8988T (cell line): ENCODE data around the gene LRRC25.
"Not testable (repeated sequence)": the region's sequence is repeated elsewhere in the genome, so short reads cannot be mapped to it uniquely, and the experiment has no call there.

Source experiments
- DNase-seq: peaks from one replicate; pipeline ENCODE4 v3.0.0; 2011

Gene LRRC25

GRCh38 chr19:18424122-18424889 is 26.9 kb upstream of the LRRC25 start:
- DNase-seq, result no peak

DNA sequence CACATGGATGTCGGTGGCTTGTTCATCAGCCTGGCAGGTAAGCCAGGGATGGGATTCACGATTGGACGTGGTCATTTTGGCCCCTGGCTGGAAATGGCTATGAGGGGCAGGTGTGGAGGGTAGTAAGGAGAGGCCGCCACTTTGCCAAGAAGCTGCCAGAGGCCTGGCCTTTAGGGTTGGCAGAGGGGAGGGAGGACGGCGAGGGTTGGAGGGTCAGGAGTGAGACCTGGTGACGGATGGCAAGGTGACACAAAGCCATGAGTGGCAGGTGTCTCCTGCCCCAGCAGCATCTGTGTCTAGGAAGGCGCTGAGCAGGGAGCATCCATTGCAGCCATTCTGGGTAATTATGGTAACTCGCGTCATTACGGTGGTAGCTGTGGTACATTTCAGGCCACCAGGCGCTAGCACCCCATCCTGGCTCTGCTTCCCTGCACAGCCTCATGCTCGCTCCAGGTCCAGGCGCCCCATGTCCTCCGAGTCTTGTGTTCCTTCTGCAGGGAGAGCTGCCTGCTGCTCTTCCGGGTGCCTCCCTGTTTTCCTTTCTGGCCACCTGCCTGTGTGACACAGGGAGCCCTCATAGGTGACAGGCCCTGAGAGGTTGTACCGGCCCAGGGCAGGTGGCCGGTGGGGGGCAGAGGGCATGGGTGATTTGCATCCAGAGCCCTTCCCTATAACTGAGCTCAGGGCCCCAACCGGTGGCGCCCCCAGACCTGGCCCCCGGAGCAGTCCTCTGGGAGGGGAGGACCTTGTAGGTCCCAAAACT is 26.0 kb upstream of the LRRC25 start:
- DNase-seq, result no peak

DNA sequence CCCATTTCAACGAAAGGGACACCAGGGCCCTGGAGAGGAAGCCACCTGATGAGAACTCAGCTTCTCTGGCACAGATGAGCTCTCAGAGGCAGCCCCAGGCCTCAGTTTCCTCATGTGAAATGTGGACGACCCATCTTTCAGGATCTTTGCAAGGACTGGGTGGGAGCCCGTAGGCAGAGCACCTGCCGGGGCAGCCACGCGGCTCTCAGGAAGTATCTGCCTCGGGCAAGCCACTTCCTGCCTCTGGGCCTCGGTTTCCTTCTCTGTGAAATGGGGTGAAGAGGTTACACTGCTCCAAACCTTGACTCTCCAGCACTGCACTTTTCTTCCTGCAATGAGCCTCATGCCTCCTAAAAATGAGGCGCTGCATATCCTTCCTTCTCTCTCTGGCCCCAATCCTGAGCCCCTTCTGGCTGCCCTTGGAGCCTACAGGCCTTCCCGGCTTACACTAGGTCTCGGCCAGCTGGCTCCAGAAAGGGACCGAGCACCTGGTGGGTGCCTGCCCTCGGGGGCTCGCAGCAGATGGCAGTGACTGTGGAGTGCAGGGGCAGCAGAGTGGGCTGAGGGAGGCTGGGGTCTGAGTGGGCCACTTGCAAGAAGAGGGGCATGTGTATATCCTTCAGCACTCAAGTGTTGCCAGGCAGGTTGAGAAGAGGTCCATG is 25.2 kb upstream of the LRRC25 start:
- no peak for DNase-seq

GRCh38 chr19:18421371-18421959 is 24.0 kb upstream of the LRRC25 start:
- no peak for DNase-seq

GRCh38 chr19:18420930-18421329 is 23.5 kb upstream of the LRRC25 start:
- no peak for DNase-seq

- DNase-seq, result peak; percentile 84
These were observed 22.5 kb upstream of the LRRC25 start for GRCh38 chr19:18419699-18420460.

DNA sequence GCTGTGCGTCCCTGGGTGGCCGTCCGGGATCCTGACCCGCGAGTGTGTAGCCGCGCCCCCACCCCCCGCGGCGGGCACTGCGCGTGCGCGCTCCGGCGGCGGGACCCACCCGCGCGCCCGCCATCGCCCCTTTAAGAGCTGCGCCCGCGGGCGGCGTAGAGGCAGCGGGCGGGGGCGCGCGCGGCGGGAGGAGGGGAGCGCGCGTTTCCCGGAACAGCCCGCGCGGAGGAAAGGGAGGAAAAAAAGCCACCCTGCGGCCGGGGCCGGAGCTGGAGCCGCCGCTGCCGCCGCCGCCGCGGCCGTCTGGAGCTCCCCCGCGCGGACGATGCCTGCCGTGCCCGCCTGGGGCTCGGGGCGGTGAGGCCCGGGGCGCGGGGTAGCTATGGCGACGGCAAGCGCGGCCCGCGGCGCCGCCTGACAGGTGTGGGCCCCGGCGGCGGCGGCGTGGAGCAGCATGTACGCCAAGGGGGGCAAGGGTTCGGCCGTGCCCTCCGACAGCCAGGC is 21.8 kb upstream of the LRRC25 start, which contains the start of gene SSBP4:
SSBP4 (plus strand) TSS at position 204 of the 504 bp plus-strand sequence; CDS start at position 455, 251 bp downstream.
- DNase-seq, result peak; percentile 98

DNA sequence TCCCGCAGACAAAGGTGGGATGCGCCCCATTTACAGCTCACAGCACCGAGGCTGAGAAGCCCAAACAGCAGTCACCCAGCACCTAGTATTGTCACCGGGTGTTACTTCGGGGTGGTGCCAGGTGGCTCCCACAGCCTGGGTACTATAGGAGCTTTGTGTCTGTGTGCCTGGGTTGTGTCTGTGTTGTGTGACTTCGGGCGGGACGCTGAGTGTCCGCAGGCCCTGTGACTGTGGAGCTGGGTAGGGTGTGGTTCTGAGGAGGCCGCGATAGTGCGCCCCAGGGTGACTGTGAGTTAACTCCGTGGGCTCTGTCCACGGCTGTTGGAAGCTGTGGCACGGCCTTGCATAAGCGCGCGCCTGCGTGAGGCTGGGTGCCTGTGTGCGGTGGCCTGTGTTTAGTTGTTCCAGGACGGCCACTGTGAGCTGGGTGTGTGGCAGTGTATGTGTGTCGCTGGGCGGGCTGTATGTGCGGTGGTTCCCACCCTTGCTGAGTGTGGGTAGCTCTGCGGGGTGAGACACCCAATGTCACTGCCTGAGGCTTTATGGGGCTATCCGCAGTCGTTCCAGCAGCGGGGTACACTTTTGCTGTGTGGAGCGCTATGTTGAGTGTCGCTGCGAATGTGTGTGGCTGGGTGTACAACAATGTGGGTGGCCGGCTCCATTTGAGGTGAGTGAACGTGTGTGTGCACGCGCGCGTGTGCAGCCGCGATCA is 21.2 kb upstream of the LRRC25 start:
- no peak for DNase-seq

GRCh38 chr19:18418029-18418482 is 20.6 kb upstream of the LRRC25 start:
- no peak for DNase-seq

DNA sequence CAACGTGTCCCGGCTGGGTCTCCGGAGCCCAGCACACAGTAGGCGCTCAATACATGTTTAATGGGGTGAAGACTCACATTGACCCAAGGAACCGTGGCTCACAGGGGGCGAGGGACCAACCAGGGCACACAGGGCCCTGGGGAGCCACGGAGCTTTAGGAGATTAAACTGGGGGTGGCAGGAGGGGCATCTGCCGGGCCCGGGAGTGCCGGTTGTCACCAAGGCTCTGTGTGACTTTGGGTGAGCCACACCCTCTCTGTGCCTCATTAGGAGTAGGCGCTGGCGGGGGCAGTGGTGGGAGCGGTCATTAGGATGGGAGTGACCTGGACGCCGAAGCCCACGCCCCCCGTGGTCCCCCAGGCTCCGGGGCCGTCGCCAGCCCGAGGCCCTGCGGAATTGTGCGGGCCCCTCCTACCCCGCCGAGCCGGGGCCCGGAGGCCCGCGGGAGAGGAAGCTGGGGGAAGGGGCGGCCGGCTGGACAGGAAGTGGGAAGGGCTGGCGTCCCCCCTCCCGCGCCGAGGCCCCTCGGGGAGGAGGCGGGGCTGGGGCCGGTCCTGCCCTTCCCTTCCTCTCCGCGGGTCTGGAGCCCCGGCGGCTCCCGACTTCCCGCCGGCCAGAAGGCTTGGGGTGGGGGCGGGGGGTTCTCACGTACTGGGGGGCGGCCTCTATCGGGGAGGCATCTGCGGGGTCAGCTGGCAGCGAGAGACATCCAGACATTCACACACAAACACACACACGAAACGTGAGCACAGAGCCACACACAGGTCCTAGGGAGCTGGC is 20.0 kb upstream of the LRRC25 start:
- DNase-seq, result no peak

DNA sequence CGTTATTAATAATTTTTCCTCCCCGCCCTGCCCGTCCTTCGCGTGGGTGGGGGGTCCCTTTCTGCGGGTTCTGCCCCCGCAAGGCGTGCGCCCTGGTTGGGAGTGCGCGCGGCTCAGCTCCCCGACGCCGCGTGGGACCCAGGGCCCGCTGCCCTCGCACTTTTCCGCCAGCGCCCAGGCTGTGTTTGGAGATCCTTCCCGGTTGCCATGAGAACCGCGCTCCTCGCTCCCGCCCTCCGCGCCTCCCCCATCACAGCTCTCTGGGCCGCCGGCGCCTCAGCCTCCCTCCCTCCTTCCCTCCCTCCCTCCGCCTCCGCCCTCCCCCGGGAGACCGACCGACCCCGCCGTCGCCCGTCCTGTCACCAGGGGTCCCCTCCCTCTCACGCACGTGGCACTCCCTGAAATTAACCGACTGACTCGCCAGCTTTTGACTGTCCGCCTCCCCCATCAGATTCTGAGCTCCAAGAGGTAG is 19.4 kb upstream of the LRRC25 start:
- no peak for DNase-seq

- DNase-seq, result no peak
These were observed 17.9 kb upstream of the LRRC25 start for GRCh38 chr19:18415178-18415867.

DNA sequence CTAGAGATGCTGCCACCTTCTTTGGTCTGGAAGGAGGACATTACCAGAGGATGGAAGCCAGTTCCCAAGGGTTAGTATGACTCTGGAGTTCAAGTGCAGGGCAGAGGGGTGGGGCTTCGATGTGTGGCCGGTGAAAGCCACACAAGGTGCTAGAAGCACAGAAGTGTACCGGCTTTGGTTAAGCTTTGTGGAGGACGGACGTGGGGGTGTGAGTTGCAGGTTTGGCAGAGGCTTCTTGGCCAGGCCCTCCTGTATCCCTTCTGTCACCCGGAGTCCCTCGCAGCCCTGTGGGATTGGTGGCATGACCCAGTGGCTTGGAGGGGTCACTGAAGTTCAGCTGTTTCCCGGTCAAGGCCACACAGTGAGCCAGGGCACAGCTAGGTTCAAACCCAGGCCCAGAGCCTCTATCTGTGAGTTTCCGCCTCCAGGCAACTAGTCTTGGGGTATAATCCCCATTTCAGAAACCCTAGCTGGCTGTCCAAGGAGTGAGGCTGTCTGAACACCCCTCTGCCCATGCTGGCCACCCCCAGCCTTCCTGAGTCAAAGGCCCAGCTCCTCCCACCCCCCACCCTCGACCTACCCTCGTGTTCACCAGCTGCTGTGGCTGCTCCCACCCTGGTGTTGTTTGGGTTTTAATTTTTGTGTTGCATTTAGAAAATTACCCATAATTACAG is 17.2 kb upstream of the LRRC25 start:
- DNase-seq, result no peak

GRCh38 chr19:18412610-18413239 is 15.3 kb upstream of the LRRC25 start:
- no peak for DNase-seq

DNA sequence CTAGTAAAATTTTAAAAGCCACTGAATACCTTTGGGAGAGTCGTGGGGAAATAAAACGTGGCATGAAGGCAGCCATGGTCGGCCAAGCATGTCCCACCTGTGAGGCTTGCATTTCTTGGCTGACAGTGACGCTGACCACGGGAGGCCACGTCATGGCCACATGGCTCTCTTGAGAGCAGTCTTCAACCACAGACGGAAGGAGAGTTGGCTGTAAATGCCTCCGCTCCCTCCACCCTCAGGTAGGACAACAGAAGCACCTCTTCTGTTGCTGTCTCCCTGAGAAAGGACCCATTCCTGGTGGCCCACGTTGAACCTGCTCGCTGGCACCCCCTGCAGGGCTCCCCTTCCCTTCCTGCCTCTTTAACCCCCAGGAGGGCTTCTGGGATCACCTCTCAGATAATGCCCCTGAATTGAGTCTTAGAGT is 10.6 kb upstream of the LRRC25 start:
- no peak for DNase-seq

DNA sequence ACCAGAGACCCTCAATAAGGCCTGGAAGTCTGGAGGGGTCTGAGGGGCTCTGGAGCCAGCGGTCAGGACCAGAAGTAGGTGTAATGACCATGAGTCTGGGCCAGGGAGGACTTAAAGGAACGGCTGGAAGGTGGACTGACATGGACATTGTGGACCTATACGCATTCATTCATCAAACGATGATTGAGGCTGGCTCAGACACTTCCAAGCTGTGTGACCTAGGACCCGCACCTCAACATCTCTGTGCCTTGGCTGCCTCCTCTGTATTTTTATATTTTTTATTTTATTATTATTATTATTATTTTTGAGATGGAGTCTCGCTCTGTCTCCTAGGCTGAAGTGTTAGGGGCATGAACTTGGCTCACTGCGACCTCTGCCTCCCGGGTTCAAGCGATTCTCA is 9.3 kb upstream of the LRRC25 start:
- no peak for DNase-seq

- DNase-seq, result not testable (repeated sequence)
These were observed 8.3 kb upstream of the LRRC25 start for GRCh38 chr19:18405754-18406153.

DNA sequence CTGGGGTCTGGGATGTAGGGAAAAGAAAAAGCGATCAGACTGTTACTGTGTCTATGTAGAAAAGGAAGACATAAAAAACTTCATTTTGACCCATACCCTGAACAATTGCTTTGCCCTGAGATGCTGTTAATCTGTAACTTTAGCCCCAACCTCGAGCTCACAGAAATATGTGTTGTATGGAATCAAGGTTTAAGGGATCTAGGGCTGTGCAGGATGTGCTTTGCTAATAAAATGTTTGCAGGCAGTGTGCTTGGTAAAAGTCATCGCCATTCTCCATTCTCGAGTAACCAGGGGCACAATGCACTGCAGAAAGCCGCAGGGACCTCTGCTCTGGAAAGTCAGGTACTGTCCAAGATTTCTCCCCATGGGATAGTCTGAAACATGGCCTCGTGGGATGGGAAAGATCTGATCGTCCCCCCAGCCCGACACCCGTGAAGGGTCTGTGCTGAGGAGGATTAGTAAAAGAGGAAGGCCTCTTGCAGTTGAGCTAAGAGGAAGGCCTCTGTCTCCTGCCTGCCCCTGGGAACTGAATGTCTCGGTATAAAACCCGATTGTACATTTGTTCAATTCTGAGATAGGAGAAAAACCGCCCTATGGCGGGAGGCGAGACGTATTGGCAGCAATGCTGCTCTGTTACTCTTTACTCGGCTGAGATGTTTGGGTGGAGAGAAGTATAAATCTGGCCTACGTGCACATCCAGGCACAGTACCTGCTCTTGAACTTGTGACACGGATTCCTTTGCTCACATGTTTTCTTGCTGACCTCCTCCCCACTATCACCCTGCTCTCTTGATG is 5.2 kb upstream of the LRRC25 start:
- DNase-seq, result not testable (repeated sequence)
